ENCODE measurements around the gene MECR. TPM values are rescaled to one million over a fixed set of nuclear protein-coding genes. Genes with fewer than 3 reads are reported as not detected.
A peak's percentile ranks its signal among the peaks of the same experiment; 100 is the strongest.

Gene MECR
- total RNA-seq, 1 donor = 23.5 TPM

DNA sequence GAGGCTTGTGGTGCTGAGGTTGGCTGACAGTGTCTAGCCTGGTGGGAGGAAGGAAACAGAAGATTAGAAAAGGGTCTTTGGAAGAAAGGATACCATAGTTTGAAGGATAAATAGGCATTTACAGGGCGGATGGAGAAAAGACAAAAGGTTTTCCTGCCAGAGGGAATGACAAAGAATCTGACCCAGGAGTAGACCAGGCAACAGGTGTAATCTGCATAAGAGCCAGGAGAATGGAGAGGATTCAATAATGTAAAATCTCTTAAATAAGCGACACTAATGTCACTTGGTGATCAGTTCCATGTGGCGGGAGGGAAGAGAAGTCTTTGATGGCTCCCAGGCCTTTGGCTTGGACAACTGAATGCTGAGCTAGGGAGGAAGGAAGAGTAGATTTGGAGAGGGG lies 9.4 kb downstream of the MECR start:
- Histone ChIP-seq H3K27me3 (ENCODE audit: insufficient read depth, low read length) (no peaks in the 10 kb centered on the region), H4K20me1 (ENCODE audit: insufficient read depth, low read length) (peaks cover 6% of the 10 kb centered on the region), H3K4me2 (ENCODE audit: insufficient read depth, low read length) (no peak overlapping the region), H2AFZ (ENCODE audit: low read length) (no peak overlapping the region), H3K4me3 (ENCODE audit: insufficient read depth, low read length) (no peak overlapping the region), H3K9me3 (ENCODE audit: low read depth, low read length) (no peaks in the 10 kb centered on the region), H3K79me2 (ENCODE audit: insufficient read depth, low read length) (peaks cover 3% of the 10 kb centered on the region), H3K27ac (ENCODE audit: low read depth, low read length) (no peak overlapping the region), H3K36me3 (ENCODE audit: insufficient read depth, low read length) (peaks cover 14% of the 10 kb centered on the region), H3K4me1 (ENCODE audit: insufficient read depth, low read length) (peaks cover 16% of the 10 kb centered on the region)
- TF ChIP-seq, protein P1, sequence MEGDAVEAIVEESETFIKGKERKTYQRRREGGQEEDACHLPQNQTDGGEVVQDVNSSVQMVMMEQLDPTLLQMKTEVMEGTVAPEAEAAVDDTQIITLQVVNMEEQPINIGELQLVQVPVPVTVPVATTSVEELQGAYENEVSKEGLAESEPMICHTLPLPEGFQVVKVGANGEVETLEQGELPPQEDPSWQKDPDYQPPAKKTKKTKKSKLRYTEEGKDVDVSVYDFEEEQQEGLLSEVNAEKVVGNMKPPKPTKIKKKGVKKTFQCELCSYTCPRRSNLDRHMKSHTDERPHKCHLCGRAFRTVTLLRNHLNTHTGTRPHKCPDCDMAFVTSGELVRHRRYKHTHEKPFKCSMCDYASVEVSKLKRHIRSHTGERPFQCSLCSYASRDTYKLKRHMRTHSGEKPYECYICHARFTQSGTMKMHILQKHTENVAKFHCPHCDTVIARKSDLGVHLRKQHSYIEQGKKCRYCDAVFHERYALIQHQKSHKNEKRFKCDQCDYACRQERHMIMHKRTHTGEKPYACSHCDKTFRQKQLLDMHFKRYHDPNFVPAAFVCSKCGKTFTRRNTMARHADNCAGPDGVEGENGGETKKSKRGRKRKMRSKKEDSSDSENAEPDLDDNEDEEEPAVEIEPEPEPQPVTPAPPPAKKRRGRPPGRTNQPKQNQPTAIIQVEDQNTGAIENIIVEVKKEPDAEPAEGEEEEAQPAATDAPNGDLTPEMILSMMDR (IDR thresholded peaks at IDR 0.05; ENCODE audit: extremely low read depth, low read depth, low read length) = no peak
- DNase-seq (ENCODE audit: insufficient read length, low spot score, missing footprints) = no peak

DNA sequence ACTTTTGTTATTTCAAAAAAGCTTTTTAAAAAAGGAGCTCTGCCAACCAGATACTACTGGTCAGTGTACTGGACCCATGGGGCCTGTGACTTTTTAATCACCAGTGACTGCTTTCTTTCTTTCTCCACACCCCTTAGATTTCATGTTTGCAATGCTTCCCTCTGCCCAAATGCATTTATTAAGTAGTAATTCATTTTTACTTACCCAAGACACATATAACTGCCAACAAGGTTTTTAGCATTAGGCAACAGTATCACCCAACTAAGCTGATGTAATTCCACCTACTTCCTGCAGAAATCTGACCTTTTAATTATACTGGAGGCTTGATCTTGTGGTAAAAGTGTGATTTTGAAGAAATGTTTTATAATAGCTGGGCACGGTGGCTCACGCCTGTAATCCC lies 12.5 kb downstream of the MECR start:
- H3K36me3 ChIP-seq (ENCODE audit: insufficient read depth, low read length) = peaks cover 32% of the 10 kb centered on the region
- DNase-seq (ENCODE audit: insufficient read length, low spot score, missing footprints) = no peak
- no peak overlapping the region for H3K4me3 ChIP-seq (ENCODE audit: insufficient read depth, low read length)
- no peaks in the 10 kb centered on the region for H3K9me3 ChIP-seq (ENCODE audit: low read depth, low read length)
- peaks cover 16% of the 10 kb centered on the region for H3K4me1 ChIP-seq (ENCODE audit: insufficient read depth, low read length)
- H4K20me1 ChIP-seq (ENCODE audit: insufficient read depth, low read length) = peaks cover 4% of the 10 kb centered on the region
- H3K27me3 ChIP-seq (ENCODE audit: insufficient read depth, low read length) = no peaks in the 10 kb centered on the region
- no peak overlapping the region for H2AFZ ChIP-seq (ENCODE audit: low read length)
- H3K79me2 ChIP-seq (ENCODE audit: insufficient read depth, low read length) = no peaks in the 10 kb centered on the region
- TF ChIP-seq, protein P1 (IDR thresholded peaks at IDR 0.05; ENCODE audit: extremely low read depth, low read depth, low read length) = no peak
- no peak overlapping the region for H3K27ac ChIP-seq (ENCODE audit: low read depth, low read length)
- H3K4me2 ChIP-seq (ENCODE audit: insufficient read depth, low read length) = no peak overlapping the region

DNA sequence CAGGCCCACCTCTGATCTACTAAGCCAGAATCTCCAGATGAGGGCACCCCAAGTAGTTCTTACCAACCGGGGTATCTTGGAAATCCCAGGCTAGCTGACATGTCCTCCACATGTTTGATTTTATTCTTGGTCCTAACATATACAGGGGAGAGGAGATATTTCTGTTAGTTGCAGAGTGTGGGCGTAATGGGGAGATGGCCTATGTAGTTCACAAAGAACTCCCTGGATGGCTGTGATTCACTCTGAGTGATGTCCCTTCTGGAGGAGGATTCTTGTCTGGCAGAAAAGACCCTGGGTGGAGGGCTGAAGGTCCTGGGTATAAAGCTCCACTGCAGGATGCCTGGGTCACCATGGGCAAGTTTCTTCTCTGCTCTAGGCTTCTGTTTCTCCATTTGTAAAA lies 13.1 kb downstream of the MECR start:
- TF ChIP-seq, protein P1 (IDR thresholded peaks at IDR 0.05; ENCODE audit: extremely low read depth, low read depth, low read length) = no peak
- no peak overlapping the region for H3K4me3 ChIP-seq (ENCODE audit: insufficient read depth, low read length)
- no peak for DNase-seq (ENCODE audit: insufficient read length, low spot score, missing footprints)
- H3K4me2 ChIP-seq (ENCODE audit: insufficient read depth, low read length) = peak overlapping the region; percentile 38
- peak overlapping the region; percentile 31 for H3K27ac ChIP-seq (ENCODE audit: low read depth, low read length)
- H3K27me3 ChIP-seq (ENCODE audit: insufficient read depth, low read length) = no peaks in the 10 kb centered on the region
- H2AFZ ChIP-seq (ENCODE audit: low read length) = no peak overlapping the region
- no peaks in the 10 kb centered on the region for H3K9me3 ChIP-seq (ENCODE audit: low read depth, low read length)
- no peaks in the 10 kb centered on the region for H4K20me1 ChIP-seq (ENCODE audit: insufficient read depth, low read length)
- peaks cover 16% of the 10 kb centered on the region for H3K4me1 ChIP-seq (ENCODE audit: insufficient read depth, low read length)
- H3K36me3 ChIP-seq (ENCODE audit: insufficient read depth, low read length) = peaks cover 33% of the 10 kb centered on the region
- H3K79me2 ChIP-seq (ENCODE audit: insufficient read depth, low read length) = no peaks in the 10 kb centered on the region

DNA sequence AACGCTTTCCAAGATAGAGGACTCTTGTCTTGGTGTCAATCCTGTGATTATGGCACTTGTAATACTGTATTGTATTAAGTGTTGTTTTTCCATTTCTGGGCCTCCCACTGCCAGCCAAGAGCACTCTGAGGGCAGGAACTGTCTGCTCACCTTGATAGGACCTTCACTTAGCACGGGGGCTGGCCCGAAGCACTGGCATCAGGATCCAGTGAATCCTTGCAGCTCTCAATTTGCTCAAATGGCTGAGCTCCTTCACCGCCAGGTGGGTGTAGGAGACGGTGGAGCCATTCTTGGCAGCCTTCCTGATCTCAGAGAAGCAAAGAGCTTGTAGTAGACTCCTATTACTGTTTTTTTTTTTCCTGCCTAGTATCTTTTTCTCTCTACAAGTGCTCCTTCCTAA lies 17.7 kb downstream of the MECR start:
- Histone ChIP-seq H3K4me3 (ENCODE audit: insufficient read depth, low read length) (no peak overlapping the region), H4K20me1 (ENCODE audit: insufficient read depth, low read length) (no peaks in the 10 kb centered on the region), H3K9me3 (ENCODE audit: low read depth, low read length) (no peaks in the 10 kb centered on the region), H3K36me3 (ENCODE audit: insufficient read depth, low read length) (peaks cover 50% of the 10 kb centered on the region), H3K79me2 (ENCODE audit: insufficient read depth, low read length) (no peaks in the 10 kb centered on the region), H2AFZ (ENCODE audit: low read length) (no peak overlapping the region), H3K4me2 (ENCODE audit: insufficient read depth, low read length) (no peak overlapping the region), H3K27ac (ENCODE audit: low read depth, low read length) (no peak overlapping the region), H3K4me1 (ENCODE audit: insufficient read depth, low read length) (peaks cover 17% of the 10 kb centered on the region), H3K27me3 (ENCODE audit: insufficient read depth, low read length) (no peaks in the 10 kb centered on the region)
- TF ChIP-seq, protein P1 (IDR thresholded peaks at IDR 0.05; ENCODE audit: extremely low read depth, low read depth, low read length) = no peak
- DNase-seq (ENCODE audit: insufficient read length, low spot score, missing footprints) = no peak

Data from osteoblast (primary cell).